AG20443 (cell line): ENCODE results near the gene CA6.
"Not testable (repeated sequence)": the region's sequence is repeated elsewhere in the genome, so short reads cannot be mapped to it uniquely, and the experiment has no call there.

Experiments used
- DNase-seq: peaks from one replicate; pipeline ENCODE4 v3.0.0; 2012; ENCODE audit warnings: low spot score, mixed read lengths

CA6 gene

DNA sequence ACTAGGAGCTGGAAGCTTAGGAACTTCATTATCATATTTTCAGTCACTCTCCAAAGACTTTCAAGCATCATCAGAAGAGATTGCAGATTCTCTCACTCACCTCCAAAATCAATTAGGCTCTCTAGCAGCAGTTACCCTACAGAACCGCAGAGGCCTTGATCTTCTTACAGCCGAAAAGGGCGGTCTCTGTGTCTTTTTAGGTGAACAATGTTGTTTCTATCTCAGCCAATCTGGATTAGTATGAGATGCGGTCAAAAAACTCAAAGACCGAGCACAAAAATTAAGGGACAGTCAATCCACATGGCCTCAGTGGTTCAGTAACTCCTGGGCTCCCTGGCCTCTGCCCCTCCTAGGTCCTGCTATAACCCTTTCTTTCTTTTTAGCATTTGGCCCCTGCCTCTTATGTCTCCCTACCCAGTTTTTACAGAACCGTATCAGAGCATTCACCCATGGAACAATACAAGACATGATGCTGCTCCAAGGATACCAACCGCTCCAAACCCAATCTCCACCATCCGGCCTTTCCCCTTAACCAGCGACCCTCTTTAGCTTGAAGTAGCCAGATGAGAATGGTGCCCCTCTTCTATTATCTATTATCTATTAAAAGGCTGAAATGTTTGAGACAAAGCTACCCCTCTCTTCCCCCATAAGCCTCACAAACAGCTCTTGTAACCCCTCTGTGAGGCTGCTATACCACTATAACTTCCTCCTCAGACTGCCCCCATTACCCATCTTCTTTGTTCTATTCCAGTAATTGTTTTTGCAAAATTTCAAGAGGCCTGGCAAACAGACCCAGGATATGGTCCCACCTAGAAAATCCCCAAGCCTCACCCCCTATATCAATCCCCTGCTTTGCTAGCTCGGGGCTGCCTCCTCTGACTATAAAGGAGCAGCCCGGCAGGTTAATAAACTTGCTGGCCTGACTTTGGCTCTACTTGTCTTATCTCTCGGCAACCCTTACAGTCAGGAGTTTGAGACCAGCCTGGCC is 18.7 kb upstream of the CA6 start:
- DNase-seq: no peak

DNA sequence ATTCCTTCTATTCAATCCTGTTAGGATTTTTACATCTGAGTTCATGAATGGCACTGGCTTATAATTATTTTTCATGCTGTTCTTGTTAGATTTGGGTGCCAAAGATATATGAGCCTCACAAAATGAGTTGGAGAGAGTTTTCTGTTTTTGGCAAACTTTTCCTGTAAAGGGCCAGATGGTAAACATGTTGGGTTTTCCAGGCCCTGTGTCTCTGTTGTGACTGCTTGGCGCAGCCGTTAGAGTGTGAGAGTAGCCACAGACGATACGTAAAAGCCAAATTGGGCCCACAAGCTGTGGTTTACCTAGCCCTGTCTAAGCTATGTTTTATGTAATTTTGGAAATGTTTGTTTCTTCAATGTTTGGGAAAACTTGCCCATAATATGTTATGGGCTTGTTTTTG is 15.6 kb upstream of the CA6 start:
- DNase-seq: no peak

DNA sequence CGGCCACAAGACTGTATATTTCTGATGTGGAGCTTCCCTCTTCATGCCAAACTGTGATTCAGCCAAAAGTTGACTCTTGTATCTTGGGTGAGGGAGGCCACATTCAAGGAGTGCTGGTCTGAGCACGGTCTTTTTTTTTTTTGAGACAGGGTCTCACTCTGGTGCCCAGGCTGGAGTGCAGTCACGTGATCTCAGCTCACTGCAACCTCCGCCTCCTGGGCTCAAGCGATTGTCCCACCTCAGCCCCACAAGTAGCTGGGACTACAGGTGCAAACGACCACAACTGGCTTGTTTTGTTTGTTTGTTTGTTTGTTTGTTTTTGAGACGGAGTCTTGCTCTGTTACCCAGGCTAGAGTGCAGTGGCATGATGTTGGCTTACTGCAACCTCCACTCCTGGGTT is 8.6 kb upstream of the CA6 start:
- not testable (repeated sequence) for DNase-seq

DNA sequence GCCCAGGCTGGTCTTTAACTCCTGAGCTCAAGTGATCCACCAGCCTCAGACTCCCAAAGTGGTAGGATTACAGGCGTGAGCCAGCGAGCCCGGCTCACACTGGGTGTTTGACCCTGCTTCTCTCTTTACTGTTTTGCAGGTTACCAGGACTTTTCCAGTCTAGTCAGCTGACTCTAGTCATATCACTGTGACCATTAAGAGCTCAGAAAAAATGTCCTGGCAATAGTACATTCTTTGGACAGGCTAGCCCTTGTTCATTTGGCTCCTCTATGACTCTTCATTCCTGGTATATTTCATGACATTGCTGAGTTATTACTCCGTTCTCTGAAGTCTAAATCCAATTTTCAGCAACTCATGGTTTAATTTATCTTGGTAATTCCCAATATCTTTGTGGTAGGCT is 8.0 kb upstream of the CA6 start:
- DNase-seq: no peak

DNA sequence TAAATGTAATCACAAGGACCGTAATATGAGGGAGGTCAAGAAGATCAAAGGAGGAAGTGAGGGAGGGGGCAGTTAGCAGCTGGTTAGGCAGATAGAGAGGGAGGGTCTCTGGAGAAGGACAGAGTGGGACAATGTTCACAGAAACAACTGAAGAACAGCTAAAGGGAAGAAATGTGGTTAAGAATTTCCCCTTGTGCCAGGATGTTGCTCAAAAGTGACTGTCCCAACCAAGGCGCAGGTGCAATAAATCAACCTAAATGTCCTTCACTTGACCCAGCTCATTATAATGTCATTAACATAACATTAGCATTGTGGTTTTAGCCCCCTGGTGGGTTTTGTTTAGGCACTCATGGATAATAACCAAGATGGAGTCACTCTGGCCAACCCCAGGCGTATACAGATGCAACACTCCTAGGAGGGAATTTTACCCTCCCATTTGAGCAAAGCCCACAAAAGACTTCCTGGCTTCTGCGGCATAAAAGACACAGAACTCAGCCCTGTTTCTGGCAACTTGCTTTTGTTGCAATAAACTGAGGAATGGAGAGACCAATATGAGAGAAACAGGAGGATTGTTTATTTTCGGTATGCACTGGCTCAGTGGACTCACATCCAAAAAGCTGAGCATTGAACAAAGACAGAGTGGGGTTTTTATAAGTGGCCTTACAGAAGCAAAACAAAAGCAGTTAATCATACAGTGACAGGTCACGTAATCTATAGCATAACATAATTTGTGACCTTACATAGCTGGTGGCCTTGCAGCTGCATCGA is 7.3 kb upstream of the CA6 start:
- DNase-seq: no peak

DNA sequence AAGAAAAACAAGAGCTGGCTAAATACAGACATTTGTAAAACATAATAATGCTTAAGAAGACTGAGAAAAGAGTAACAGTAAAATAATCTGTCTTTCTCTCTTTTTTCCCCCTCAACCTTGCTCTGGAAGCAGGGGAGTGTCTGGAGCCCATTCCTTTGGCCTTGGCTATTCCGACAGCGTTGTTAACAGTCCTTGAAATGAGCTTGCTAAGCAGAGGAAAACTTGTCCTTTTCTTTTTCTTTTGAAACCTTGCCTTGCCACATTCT is 6.7 kb upstream of the CA6 start:
- DNase-seq: no peak

DNA sequence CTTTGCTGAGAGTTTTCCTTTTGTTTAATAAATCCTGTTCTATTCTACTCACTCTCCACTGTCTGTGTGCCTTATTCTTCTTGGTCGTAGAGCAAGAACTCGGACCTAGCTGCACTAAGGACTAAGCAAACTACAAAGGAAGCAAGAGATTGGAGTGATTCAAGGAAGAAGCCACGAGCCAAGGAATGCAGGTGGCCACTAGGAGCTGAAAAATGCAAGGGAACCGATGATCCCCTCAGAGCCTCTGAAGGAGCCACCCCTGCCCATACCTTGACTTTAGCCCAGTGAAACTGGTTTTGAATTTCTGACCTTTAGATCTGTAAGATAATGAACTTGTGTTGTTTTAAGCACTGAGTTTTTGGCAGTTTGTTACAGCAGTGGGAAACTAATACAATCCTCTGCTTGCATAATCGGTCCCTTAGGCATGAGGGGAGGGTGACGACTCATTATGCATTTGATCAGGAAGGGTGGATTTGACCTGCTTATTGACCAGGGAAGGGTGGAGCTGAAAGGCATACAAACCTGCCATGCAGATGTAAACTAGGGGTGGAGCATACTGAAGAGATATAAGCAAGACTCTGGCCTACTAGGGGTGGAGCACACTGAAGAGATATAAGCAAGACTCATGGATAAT is 6.2 kb upstream of the CA6 start:
- DNase-seq: no peak

DNA sequence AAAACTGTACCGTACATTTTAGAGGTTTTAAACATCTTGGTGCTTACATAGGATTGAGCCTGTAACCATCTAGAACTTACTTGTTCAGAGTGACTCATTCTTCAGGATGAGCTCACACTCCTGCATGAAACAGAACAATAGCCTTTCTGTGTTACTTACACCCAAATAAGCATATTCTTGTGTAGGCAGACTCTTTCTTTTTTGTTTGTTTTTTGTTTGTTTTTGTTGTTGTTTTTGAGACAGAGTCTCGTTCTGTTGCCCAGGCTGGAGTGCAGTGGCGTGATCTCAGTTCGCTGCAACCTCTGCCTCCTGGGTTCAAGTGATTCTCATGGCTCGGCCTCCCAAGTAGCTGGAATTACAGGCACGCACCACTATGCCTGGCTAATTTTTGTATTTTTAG is 3.8 kb upstream of the CA6 start:
- DNase-seq: peak; percentile 87

DNA sequence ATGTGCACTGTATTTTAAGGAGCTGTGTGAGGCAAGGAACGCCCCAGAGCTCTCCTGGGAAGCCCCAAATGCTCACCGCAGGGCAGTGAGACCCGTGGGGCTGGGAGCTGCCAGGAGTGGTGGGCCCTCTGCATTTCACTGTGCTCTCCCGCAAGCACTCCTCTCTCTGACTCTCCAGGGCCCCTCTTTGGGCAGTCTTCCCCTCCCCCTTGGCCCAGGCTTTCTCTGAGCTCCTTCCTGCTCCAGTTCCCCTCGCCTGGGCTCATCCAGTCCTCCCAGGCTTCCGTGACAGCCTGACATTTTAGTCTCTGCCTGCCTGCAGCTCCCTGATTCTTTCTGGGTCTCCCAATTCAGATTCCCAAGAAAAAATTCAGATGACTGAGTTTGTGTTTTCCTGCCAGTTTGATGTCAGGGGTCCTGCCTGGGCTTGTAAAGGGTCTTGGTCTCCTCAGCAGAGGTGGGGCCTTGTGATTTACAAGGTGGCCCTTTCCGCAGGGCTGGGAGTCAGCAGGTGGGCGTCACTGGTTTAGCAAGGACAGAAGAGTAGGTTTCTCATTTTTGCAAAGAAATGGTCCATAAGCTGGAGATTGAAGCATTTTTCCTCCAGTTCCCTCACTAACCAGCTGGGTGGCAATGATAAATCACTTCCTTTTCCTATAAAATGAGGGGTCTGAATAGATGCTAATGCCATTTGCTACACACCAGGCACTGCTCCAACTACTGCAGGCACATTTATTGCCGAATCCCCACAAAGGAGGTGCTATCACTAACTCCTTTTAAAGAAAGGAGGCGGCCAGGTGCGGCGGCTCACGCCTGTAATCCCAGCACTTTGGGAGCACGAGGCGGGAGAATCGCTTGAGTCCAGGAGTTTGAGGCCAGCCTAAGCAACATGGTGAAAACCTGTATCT is 1.9 kb upstream of the CA6 start:
- no peak for DNase-seq

DNA sequence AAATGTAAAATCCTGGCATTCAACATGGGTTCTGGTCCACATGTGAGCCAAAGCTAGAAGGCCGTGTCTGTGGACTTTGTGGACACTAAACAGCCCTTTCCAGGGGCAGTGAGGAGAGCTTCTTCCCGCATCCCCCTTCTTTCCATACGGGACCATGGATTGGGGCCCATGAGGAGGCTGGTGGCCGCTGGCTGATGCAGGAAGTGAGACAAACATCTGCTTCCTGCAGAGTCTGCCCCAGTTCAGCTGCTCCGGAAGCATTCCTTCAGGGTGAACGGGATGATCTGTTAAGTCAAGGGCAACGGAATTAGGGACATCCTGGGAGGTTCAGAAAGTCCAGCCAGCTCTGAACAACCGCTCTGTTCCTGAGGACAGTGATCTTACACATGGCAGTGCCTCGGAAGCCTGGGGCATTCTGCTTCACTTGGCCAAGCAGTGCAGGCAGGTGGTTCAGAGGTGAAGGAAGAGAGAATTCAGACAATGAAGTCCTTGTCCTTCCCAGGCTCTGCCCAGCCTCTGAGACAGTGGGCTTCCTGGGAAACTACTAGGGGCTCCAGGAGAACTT is 1.5 kb downstream of the CA6 start:
- DNase-seq: no peak

DNA sequence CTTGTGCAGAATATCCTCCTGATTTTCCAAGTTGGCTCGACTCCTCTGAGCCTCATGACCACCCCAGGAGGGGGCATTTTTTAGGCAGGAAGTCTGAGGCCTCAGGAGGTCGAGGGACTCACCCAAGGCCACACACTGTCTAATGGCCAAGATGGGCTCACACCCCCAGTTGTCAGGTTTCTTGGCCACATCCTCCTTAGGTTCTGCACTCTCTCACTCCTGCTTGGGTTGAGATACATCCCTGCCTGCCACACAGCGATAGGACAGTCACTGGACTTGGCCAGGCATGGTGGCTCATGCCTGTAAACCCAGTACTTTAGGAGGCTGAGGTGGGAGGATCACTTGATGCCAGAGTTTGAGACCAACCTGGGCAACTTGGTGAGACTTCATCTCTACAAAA is 4.6 kb downstream of the CA6 start:
- DNase-seq: no peak

DNA sequence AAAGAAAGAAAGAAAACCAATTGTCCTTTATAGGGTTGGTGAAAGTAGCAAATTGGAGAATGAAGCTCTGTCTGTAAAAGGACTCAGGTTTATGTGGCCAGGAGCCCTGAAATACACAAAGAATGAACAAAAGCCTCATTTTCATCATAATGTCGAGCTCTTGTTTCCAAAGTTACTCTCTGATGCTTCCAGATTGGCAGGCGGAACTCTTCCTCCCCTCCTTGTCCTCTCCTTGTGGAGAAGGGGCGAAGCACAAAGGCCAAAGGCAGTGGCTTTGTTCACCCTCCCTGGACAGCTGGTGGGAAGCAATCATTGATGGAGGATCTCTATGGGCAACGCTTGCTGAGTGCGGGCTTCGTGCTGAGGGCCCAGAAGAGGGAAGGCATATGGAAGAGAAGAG is 5.6 kb downstream of the CA6 start:
- DNase-seq: no peak

DNA sequence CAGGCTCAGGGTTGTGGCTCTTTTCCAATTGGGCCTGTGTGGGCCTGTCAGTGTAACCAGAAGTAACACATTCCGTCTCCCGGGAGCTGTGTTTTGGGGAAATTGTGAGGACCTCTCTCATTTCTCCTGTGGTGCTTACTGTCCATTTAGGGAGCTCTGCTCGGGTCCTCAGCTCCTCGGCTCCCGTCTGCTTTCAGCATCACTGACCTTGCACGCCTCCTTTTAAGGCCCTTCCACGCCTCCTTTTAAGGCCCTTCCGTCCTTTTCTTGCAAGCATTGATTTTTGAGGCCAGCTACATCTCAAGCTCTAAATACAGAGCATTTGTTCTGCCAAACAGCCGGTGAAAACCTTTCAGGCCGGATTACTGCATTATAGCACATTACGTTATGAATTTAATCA is 9.7 kb downstream of the CA6 start:
- DNase-seq: no peak

DNA sequence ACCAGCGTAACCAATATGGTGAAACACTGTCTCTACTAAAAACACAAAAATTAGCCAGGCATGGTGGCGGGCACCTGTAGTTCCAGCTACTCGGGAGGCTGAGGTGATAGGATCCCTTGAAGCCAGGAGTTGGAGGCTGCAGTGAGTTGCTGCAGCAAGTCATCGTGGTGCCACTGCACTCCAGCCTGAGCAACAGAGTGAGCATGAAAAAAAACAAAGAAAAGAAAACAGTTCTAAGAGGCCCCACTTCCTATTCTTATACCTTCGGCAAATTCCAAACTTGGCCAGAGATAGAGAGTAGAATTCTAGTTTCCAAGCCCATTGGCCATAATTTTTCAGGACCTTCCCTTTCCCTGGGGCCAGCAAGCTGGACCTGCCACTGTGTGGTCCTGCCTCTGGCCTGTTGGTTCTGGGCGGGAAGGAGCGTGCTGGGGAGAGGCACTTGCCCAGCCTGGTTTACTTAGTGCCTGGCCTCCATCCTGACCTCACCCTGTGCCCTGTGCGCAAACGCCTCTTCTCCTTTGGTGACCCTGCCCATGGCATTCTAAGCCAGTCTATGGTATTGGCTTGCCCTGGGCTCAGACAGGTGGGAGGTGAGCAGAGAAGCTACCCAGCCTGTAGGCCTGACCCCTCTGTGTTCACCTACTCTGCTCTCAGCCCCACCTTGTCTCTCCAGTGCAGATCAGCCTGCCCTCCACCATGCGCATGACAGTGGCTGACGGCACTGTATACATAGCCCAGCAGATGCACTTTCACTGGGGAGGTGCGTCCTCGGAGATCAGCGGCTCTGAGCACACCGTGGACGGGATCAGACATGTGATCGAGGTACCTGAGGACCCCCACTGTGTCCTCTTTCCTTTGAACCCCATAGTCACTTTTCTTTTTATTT is 11.0 kb downstream of the CA6 start:
- DNase-seq: no peak

DNA sequence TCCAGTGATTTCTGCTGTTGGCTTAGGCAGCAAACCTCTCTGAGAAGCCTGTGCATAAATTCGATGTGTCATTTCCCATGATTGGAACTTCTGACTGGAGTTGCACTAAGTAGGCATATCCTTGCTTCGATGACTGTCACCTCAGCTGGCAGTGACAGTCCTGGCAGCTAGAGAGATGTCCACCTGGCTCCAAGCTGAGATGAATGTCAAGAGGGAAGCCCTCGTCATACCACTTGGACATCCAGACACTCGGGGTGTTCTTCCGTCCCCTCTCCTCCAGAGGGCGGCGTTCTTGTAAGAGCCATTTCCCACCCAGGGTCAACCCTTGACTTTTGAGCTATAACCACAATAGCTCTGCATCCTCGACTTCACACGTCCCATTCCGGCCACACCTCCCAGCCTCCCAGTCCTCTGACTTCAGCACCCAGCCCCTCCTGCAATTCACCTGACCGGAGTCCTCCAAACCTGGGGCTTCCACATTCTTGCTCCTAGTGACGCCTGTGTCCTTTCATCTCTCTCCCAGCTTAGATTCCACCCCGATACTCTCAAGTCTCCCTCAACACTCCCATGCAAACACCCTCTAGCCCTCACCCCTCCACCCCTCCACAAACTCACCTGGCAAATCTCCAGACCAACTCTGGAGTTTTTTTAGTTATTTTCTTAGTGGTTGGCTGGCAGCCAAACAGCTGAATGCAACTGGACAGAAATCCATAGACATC is 17.3 kb downstream of the CA6 start:
- peak; percentile 70 for DNase-seq

DNA sequence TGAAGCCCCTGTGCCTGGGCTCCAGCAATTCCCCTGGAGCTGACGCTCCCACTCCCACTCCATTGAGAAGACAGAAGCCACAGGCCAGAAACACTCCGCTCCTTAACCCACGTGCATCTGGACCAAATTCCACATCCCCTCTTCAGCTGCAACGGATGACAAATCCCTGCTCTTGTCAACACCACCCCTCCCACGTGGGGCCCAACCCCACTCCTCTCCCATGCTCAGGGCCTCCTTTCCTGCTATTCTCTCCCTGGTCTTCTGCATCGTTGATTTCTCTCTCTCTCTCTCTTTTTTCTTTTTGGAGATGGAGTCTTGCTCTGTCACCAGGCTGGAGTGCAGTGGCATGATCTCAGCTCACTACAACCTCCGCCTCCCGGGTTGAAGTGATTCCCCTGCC is 18.3 kb downstream of the CA6 start:
- DNase-seq: no peak

DNA sequence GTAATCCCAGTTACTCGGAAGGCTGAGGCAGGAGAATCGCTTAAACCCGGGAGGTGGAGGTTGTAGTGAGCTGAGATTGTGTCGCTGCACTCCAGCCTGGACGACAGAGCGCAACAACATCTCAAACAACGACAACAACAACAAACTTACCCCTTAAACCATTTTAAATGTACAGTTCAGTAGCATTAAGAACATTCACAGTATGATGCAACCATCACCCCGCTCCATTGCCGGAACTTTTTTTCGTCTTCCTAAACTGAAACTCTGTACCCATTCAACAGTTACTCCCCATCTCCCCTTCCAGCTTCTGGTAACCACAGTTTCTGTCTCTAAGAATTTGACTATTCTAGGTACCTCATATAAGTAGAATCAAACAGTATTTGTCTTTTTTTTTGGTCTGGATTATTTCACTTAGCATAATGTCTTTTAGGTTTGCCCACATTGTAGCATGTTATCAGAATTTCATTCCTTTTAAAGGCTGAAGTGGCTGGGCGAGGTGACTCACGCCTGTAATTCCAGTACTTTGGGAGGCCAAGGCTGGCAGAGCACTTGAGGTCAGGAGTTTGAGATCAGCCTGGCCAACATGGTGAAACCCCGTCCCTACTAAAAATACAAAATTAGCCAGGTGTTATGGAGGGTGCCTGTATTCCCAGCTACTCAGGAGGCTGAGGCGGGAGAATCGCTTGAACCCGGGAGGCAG is 19.6 kb downstream of the CA6 start:
- DNase-seq: no peak

DNA sequence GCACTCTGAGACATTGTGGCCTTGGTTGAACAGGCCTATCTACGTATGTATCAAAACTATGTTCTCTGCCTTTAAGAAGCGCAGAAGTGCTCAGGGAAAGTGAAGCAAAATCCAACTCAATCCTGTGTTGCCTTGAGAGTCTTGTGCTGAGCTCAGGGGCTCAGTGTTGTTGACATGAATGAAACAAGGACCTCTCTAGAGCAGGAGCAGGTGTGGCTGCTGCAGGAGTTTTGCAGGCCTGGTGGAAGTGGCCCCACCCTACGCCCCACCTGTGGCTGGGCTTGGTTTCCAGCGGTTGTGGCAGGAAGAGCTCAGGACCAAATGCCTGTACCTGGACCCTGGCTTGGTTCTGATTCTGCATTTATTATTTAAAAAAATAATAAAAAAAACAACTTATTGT is 20.9 kb downstream of the CA6 start:
- no peak for DNase-seq

DNA sequence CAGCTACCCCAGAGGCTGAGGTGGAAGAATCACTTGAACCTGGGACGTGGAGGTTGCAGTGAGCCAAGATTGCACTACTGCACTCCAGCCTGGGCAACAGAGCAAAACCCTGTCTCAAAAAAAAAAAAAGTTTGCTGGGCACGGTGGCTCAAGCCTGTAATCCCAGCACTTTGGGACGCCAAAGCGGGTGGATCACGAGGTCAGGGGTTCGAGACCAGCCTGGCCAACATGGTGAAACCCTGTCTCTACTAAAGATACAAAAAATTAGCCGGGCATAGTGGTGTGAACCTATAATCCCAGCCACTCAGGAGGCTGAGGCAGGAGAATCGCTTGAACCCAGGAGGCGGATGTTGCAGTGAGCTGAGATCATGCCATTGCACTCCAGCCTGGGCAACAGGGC is 23.2 kb downstream of the CA6 start:
- not testable (repeated sequence) for DNase-seq
